HepG2 (cell line): ENCODE measurements around the gene GRIP1. TPM values are rescaled to one million over a fixed set of nuclear protein-coding genes. Genes with fewer than 3 reads are reported as not detected.
A peak's percentile ranks its signal among the peaks of the same experiment; 100 is the strongest.

ENCODE experiments used
- ATAC-seq: fragments of 200-7000 bp; cut with Tn5 transposase; 3 replicates; pipeline ENCODE4 v1.9.1; 2020; ENCODE audit warnings: mild to moderate bottlenecking, moderate library complexity
- BruUV-seq: library from RNA; stranded (reverse); fragments of 400-500 nt; replicated peaks from 2 replicates; lab custom pipeline; 2021; lab: Mats Ljungman, UMichigan
- CTCF ChIA-PET: fragments of 300-600 bp; formaldehyde crosslinking; extraction: SDS; loops from one replicate; lab custom pipeline; 2021; ENCODE audit warnings: low total read pairs, inconsistent platforms, low intra/inter-chr PET ratio; lab: Yijun Ruan, JAX
- POLR2A ChIA-PET: fragments of 350-600 bp; sonication (Branson Sonifier 250); formaldehyde crosslinking; loops from one replicate; lab custom pipeline; 2020; ENCODE audit warnings: antibody characterized with exemption, inconsistent platforms; lab: Yijun Ruan, JAX
- DNase-seq: peaks from one replicate; pipeline ENCODE4 v3.0.0-alpha.2; 2015; ENCODE audit warnings: low spot score
- FAIRE-seq: peaks from 3 replicates; lab custom pipeline; 2011; peaks lifted over from hg19 to GRCh38; lab: Jason Lieb, UNC
- H2AFZ ChIP-seq: one replicate; pipeline ENCODE4 v1.6.1; 2011; ENCODE audit warnings: low read length, inconsistent platforms
- H3K27ac ChIP-seq: fragments of 300-600 bp; 3 replicates; pipeline ENCODE4 v1.8.0; 2011; ENCODE audit warnings: mixed run types, mild to moderate bottlenecking, mixed read lengths, low read length, inconsistent platforms; ENCODE audit not compliant: insufficient read depth; ENCODE audit errors: extremely low read length
- H3K27me3 ChIP-seq, 2 experiments: fragments of 200-600 bp in 1 of 2; 2 replicates in 1 of 2; 3 replicates in 1 of 2; pipeline versions ENCODE4 v1.6.0 to v1.8.0; 2011; ENCODE audit warnings: low read length in 2 of 2, mild to moderate bottlenecking in 2 of 2, moderate library complexity in 2 of 2, inconsistent platforms in 1 of 2; ENCODE audit not compliant: insufficient read depth in 2 of 2, control insufficient read depth in 1 of 2
- H3K36me3 ChIP-seq, 2 experiments: fragments of 200-600 bp in 1 of 2; replicated peaks in 1 of 2; 2 replicates in 1 of 2; 3 replicates in 1 of 2; pipeline versions ENCODE4 v1.5.1 to v1.8.0; 2011; ENCODE audit warnings: low read length in 2 of 2, inconsistent platforms in 1 of 2; ENCODE audit not compliant: insufficient read depth in 2 of 2, control insufficient read depth in 1 of 2
- H3K4me1 ChIP-seq: 2 replicates; pipeline ENCODE4 v1.5.1; 2012; ENCODE audit warnings: low read length, inconsistent platforms; ENCODE audit not compliant: insufficient read depth
- H3K4me2 ChIP-seq: 2 replicates; pipeline ENCODE4 v1.6.0; 2011; ENCODE audit warnings: low read depth, low read length, inconsistent platforms
- H3K4me3 ChIP-seq, 3 experiments: fragments of 200-600 bp in 1 of 3; sonication (generic), shearing (Covaris generic) in 1 of 3; replicated peaks in 1 of 3; 2 replicates each; pipeline ENCODE4 v1.5.1; 2011 to 2016; ENCODE audit warnings: low read length in 3 of 3, inconsistent platforms in 2 of 3, low read depth in 2 of 3, mild to moderate bottlenecking in 2 of 3, control low read depth in 1 of 3, mixed read lengths in 1 of 3; ENCODE audit not compliant: insufficient read depth in 1 of 3
- H3K79me2 ChIP-seq: one replicate; pipeline ENCODE4 v1.6.1; 2011; ENCODE audit warnings: low read length, inconsistent platforms; ENCODE audit not compliant: insufficient read depth
- H3K9ac ChIP-seq: 2 replicates; pipeline ENCODE4 v1.6.0; 2011; ENCODE audit warnings: mild to moderate bottlenecking, low read depth, low read length, inconsistent platforms; ENCODE audit not compliant: insufficient read depth
- H3K9me3 ChIP-seq: 2 replicates; pipeline ENCODE4 v1.5.1; 2012; ENCODE audit warnings: mild to moderate bottlenecking, low read length
- H4K20me1 ChIP-seq: 2 replicates; pipeline ENCODE4 v1.6.0; 2011; ENCODE audit warnings: inconsistent platforms, mild to moderate bottlenecking, low read length, moderate library complexity; ENCODE audit not compliant: insufficient read depth
- FOSL2 ChIP-seq: sonication (generic); formaldehyde crosslinking; IDR thresholded peaks from 2 replicates; pipeline ENCODE4 v1.4.0; 2020; ENCODE audit warnings: missing genetic modification reagents
- GLMP ChIP-seq: sonication (generic); formaldehyde crosslinking; IDR thresholded peaks from 2 replicates; pipeline ENCODE4 v1.9.0; 2021; ENCODE audit warnings: missing genetic modification reagents, mild to moderate bottlenecking, borderline replicate concordance
- GTF3A ChIP-seq: sonication (generic); formaldehyde crosslinking; conservative IDR thresholded peaks from 2 replicates; pipeline ENCODE4 v1.4.0; 2020; ENCODE audit warnings: mild to moderate bottlenecking, missing genetic modification reagents
- NR2F1 ChIP-seq, 2 experiments: fragments of 450-650 bp in 1 of 2; formaldehyde crosslinking in 1 of 2; IDR thresholded peaks; 2 replicates each; pipeline versions ENCODE4 v1.5.0 to v1.6.1; 2016 to 2020; ENCODE audit warnings: mild to moderate bottlenecking in 1 of 2, missing compliant biosample characterization in 1 of 2, missing genetic modification reagents in 1 of 2, moderate library complexity in 1 of 2
- NR2F6 ChIP-seq, 2 experiments: IDR thresholded peaks; 2 replicates each; pipeline ENCODE4 v1.6.1; 2016; ENCODE audit warnings: antibody characterized with exemption in 1 of 2, mild to moderate bottlenecking in 1 of 2
- PHB2 ChIP-seq: fragments of 450-650 bp; IDR thresholded peaks from 2 replicates; pipeline ENCODE4 v1.6.1; 2018; ENCODE audit not compliant: partially characterized antibody
- PHF20 ChIP-seq: sonication (generic); formaldehyde crosslinking; IDR thresholded peaks from 2 replicates; pipeline ENCODE4 v1.5.0; 2020; ENCODE audit warnings: mild to moderate bottlenecking, missing genetic modification reagents
- SALL1 ChIP-seq: sonication (generic); formaldehyde crosslinking; IDR thresholded peaks from 2 replicates; pipeline ENCODE4 v1.8.0; 2022; ENCODE audit warnings: mild to moderate bottlenecking, missing genetic modification reagents
- TBX3 ChIP-seq: fragments of 450-650 bp; IDR thresholded peaks from 2 replicates; pipeline ENCODE4 v1.6.1; 2017; ENCODE audit warnings: antibody characterized with exemption, mild to moderate bottlenecking, inconsistent platforms, borderline replicate concordance
- ZNF687 ChIP-seq: sonication (generic); formaldehyde crosslinking; IDR thresholded peaks from 2 replicates; pipeline ENCODE4 v1.5.1; 2020; ENCODE audit warnings: mild to moderate bottlenecking, missing genetic modification reagents, moderate library complexity
- ZNF780A ChIP-seq: sonication (generic); formaldehyde crosslinking; IDR thresholded peaks from 2 replicates; pipeline ENCODE4 v1.8.0; 2022; ENCODE audit warnings: mild to moderate bottlenecking, missing genetic modification reagents, moderate library complexity
- ZSCAN21 ChIP-seq: sonication (generic); formaldehyde crosslinking; IDR thresholded peaks from 2 replicates; pipeline ENCODE4 v1.8.0; 2022; ENCODE audit warnings: mild to moderate bottlenecking, missing genetic modification reagents, moderate library complexity, borderline replicate concordance
- WGBS: methylation state at CpG from one replicate; pipeline ENCODE4 v1.1.6; 2017; ENCODE audit warnings: low lambda C conversion rate; 5-methylcytosine and 5-hydroxymethylcytosine counted together
- in situ Hi-C: cut with HindIII; loops from 2 replicates; pipeline ENCODE4 v1.10.0; 2017; ENCODE audit warnings: low pct_unique_long_range_greater_than_20kb; ENCODE audit not compliant: extremely low pct_ligation_motif_present
- intact Hi-C: fragments of 100-400 bp; cut with micrococcal nuclease; formaldehyde crosslinking; loops from one replicate; pipeline ENCODE4 v1.10.0; 2022; ENCODE audit not compliant: unreplicated experiment
- polyA plus RNA-seq, 8 experiments: library from polyadenylated mRNA; depleted of rRNA in 3 of 8; stranded (reverse) in 7 of 8; unstranded in 1 of 8; fragments of >200 nt; fragmentation: Illumina TruSeq in 4 of 8; extraction: Trizol in 4 of 8; gene quantifications; 2 replicates each; pipeline versions ENCODE4 v1.2.1 to v1.2.3, GENCODE V29; 2011 to 2016; ENCODE audit warnings: low read depth in 4 of 8, missing spikeins in 1 of 8, mixed read lengths in 1 of 8; ENCODE audit not compliant: insufficient read depth in 1 of 8
- total RNA-seq, 5 experiments: library from RNA; depleted of rRNA; stranded (reverse); fragments of >200 nt; fragmentation: Illumina TruSeq; extraction: Trizol; gene quantifications; 2 replicates each; pipeline ENCODE4 v1.2.3, GENCODE V29; 2016; ENCODE audit warnings: low read depth in 1 of 5
- TF ChIP-seq, protein P1 (sequence below): sonication (generic); formaldehyde crosslinking; IDR thresholded peaks from 2 replicates; pipeline ENCODE4 v1.8.0; 2023; ENCODE audit warnings: mild to moderate bottlenecking, missing genetic modification reagents

Gene GRIP1
- total and polyA plus RNA-seq, 2 of the 13 experiments (the other 11 are each of a cell fraction or from before 2014, with no cell fraction given), result not detected

GRCh38 chr12:66725031-66725430 lies 46.2 kb upstream of the GRIP1 start:
- FAIRE-seq, result no peak
- 8% methylated on average over 3 of the region's 3 CpGs for WGBS
- POLR2A ChIA-PET, result no interaction called here
- Histone ChIP-seq H3K4me1 (no peaks in the 10 kb centered on the region), H3K27me3 (no peaks in the 10 kb centered on the region), H3K4me2 (no peak overlapping the region), H4K20me1 (no peaks in the 10 kb centered on the region), H3K27ac (no peak overlapping the region), H3K36me3 (no peaks in the 10 kb centered on the region), H3K4me3 (no peak overlapping the region), H2AFZ (no peak overlapping the region), H3K9ac (no peak overlapping the region), H3K79me2 (no peaks in the 10 kb centered on the region), H3K9me3 (no peaks in the 10 kb centered on the region)
- CTCF ChIA-PET, result no interaction called here
- no TSS peak for BruUV-seq
- ATAC-seq, result peak; percentile 41; the same call in 1 of the 3 replicates
- in situ Hi-C loops (no loop called here), intact Hi-C loops (no loop called here)
- TF ChIP-seq NR2F1 (CRISPR knock-in tag; IDR thresholded peaks at IDR 0.05), result 0 out of 4 replicates have a peak, but pooled peaks of 1 of the 2 experiments have one; percentile 23
- peak; percentile 40; the same call in 1 of the 2 replicates for TF ChIP-seq NR2F6 (IDR thresholded peaks at IDR 0.05)
- TF ChIP-seq NR2F6 (CRISPR knock-in tag; IDR thresholded peaks at IDR 0.05), result no peak
- TF ChIP-seq FOSL2 (CRISPR knock-in tag), result peak; percentile 77
- TF ChIP-seq SALL1, result 0 out of 2 replicates have a peak, but pooled peaks have one; percentile 11
- no peak for TF ChIP-seq ZSCAN21 (CRISPR knock-in tag)
- DNase-seq, result no peak

DNA sequence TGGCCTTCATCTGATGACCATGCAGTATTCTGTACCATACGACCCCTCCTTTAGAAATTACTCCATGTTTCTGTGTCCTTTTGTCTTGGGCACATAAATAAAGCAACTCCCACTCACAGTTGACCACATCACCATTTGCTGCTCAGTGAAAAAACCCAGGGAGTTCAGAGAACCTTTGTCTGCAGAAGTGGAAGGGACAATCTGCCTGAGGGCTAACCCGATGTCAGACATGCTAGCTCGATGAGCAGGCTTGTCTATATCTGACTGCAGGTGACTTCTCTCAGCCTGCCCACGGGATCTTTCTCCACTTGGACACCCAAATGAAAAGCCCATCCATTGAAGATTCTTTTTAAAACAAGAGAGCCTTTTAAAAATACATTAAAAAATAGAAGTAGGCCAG lies 45.7 kb upstream of the GRIP1 start:
- in situ Hi-C loops, result no loop called here
- POLR2A ChIA-PET, result no interaction called here
- CTCF ChIA-PET, result no interaction called here
- 0% methylated on average over 4 of the region's 4 CpGs for WGBS
- Histone ChIP-seq H3K9ac (no peak overlapping the region), H3K36me3 (no peaks in the 10 kb centered on the region), H3K27me3 (no peaks in the 10 kb centered on the region), H3K9me3 (no peaks in the 10 kb centered on the region), H3K79me2 (no peaks in the 10 kb centered on the region), H2AFZ (no peak overlapping the region), H3K4me2 (no peak overlapping the region), H3K27ac (no peak overlapping the region), H3K4me1 (no peaks in the 10 kb centered on the region), H4K20me1 (no peaks in the 10 kb centered on the region), H3K4me3 (no peak overlapping the region)
- ATAC-seq (no peak; the same call in 2 of the 3 replicates), DNase-seq (no peak), FAIRE-seq (no peak)
- intact Hi-C loops, result no loop called here
- BruUV-seq, result no TSS peak
- TF ChIP-seq PHF20 (CRISPR knock-in tag) (no peak), ZNF687 (CRISPR knock-in tag) (no peak), ZNF780A (CRISPR knock-in tag) (no peak), GTF3A (CRISPR knock-in tag) (no peak), TBX3 (no peak), PHB2 (no peak), GLMP (CRISPR knock-in tag) (no peak)
- TF ChIP-seq, protein P1, sequence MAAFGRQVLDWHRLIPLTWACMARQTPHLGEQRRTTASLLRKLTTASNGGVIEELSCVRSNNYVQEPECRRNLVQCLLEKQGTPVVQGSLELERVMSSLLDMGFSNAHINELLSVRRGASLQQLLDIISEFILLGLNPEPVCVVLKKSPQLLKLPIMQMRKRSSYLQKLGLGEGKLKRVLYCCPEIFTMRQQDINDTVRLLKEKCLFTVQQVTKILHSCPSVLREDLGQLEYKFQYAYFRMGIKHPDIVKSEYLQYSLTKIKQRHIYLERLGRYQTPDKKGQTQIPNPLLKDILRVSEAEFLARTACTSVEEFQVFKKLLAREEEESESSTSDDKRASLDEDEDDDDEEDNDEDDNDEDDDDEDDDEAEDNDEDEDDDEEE (CRISPR knock-in tag), result no peak
